Esophagus muscularis mucosa (tissue), 4 donors: ENCODE measurements around the gene EPN1.

Experiments used
- EP300 ChIP-seq: sonication (generic); formaldehyde crosslinking; IDR thresholded peaks from one replicate; pipeline ENCODE4 v1.6.1; 2017; ENCODE audit warnings: antibody characterized with exemption
- POLR2A ChIP-seq: fragments of 450-650 bp; IDR thresholded peaks from one replicate; pipeline ENCODE4 v1.6.1; 2017; ENCODE audit warnings: antibody characterized with exemption, moderate library complexity, mild to moderate bottlenecking, low read depth
- POLR2AphosphoS5 ChIP-seq, 2 donors: sonication (generic); formaldehyde crosslinking; IDR thresholded peaks; one replicate each; pipeline ENCODE4 v1.6.1; 2017; ENCODE audit warnings: antibody characterized with exemption in 2 of 2
- TF ChIP-seq, protein P1 (sequence below), 3 experiments: fragments of 200-600 bp in 2 of 3; fragments of 450-650 bp in 1 of 3; sonication (generic) in 2 of 3; IDR thresholded peaks; one replicate each; pipeline ENCODE4 v1.5.1; 2017 to 2019; ENCODE audit warnings: antibody characterized with exemption in 3 of 3, mild to moderate bottlenecking in 2 of 3, moderate library complexity in 1 of 3

DNA sequence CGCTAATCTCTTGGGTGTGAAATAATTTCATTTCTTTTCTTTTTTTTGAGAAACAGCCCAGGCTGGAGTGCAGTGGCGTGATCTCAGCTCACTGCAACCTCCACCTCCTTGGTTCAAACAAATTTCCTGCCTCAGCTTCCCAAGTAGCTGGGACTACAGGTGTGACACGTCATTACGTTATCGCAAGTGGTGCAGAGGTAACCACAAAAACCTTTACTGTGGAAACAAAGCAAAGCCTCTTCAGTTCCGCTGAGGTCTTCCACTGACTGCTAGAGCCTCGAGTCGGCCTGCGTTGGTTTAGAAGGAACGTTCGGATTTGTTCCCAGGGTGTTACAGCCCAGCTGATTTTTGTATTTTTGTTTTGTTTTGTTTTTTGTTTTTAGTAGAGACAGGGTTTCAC lies 48.7 kb upstream of the EPN1 start:
- no peak for TF ChIP-seq POLR2A
- TF ChIP-seq, protein P1, sequence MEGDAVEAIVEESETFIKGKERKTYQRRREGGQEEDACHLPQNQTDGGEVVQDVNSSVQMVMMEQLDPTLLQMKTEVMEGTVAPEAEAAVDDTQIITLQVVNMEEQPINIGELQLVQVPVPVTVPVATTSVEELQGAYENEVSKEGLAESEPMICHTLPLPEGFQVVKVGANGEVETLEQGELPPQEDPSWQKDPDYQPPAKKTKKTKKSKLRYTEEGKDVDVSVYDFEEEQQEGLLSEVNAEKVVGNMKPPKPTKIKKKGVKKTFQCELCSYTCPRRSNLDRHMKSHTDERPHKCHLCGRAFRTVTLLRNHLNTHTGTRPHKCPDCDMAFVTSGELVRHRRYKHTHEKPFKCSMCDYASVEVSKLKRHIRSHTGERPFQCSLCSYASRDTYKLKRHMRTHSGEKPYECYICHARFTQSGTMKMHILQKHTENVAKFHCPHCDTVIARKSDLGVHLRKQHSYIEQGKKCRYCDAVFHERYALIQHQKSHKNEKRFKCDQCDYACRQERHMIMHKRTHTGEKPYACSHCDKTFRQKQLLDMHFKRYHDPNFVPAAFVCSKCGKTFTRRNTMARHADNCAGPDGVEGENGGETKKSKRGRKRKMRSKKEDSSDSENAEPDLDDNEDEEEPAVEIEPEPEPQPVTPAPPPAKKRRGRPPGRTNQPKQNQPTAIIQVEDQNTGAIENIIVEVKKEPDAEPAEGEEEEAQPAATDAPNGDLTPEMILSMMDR (IDR thresholded peaks at IDR 0.05), result no peak
- TF ChIP-seq EP300, result no peak
- no peak for TF ChIP-seq POLR2AphosphoS5 (IDR thresholded peaks at IDR 0.05)
